Right hindlimb (tissue), 1 donor: Measurements from ENCODE around the gene RGS9BP.
"Not testable (repeated sequence)": the region's sequence is repeated elsewhere in the genome, so short reads cannot be mapped to it uniquely, and the experiment has no call there.

Experiments
- DNase-seq: peaks from one replicate; pipeline ENCODE4 v3.0.0-alpha.2; 2018

The RGS9BP gene

DNA sequence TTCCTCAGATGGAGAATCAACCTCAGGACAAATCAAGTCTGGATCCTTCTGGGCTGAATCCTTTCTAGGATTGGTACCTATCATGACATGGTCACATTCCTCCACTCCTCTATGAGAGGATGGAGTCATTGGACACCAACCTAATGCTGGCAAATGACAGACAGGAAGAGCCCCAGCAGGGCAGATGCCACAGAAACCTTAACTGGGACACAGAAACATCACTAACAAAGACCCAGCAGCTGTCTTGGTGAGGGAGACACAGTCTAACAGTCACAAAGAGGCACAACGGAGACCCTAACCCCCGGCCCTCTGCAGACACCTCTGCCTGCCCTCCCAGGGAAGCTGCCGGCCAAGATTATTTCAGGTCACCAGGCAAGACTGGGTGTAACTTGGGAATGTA is 2.8 kb upstream of the RGS9BP start:
- DNase-seq, result no peak

DNA sequence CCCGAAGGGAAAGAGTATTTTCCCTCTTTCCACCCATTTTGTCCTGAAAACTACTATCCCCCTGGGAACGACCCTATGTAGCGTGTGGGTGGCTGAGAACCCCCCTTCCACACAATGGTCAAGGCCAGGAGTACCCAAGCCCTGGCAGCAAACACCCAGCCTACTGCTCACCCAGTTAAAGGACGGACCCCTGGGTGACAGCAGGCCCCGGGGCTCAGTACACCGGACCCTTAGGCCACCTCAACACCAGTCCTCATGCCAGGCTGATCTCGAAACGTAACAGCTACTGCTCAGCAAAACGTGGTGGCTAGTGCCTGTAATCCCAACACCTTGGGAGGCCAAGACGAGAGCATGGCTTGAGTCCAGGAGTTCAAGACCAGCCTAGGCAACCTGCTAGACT is 2.1 kb upstream of the RGS9BP start:
- DNase-seq, result no peak

DNA sequence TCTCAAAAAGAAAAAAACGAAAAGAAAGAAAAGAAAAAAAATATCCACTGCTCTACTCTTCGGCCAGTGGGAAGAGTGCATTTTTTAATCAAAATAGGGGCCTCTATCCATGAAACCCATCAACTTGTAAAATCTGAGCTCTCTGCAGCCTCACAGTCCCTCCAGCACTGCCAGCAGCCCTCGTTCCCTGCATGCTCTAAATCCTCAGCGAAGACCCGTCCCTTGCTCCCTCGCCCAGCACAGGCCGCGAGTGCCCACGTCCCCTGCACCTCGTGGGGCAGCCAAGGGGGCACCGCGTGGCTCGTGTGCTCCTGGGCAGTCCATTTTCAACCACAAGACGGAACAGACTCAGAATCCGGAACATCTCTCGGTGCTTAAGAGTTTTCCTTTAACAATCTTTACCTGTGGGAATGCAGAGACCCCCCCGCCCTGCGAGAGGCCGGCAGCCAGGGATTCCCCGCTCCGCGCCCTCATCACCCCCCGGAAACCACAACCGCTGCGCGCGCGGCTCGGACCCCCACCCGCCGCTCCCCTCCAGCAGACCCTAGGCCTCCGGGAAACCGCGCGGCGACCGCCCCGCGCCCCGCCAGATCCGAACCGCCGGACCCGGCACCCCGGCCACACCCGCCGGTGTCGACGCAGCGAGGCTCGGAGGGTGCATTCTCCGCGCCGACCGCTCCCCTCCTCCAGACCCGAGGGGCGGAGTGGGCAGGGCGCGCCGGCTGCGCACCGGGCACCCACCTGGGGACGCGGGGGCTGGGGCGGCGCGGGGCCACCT is 1.3 kb upstream of the RGS9BP start:
- no peak for DNase-seq

DNA sequence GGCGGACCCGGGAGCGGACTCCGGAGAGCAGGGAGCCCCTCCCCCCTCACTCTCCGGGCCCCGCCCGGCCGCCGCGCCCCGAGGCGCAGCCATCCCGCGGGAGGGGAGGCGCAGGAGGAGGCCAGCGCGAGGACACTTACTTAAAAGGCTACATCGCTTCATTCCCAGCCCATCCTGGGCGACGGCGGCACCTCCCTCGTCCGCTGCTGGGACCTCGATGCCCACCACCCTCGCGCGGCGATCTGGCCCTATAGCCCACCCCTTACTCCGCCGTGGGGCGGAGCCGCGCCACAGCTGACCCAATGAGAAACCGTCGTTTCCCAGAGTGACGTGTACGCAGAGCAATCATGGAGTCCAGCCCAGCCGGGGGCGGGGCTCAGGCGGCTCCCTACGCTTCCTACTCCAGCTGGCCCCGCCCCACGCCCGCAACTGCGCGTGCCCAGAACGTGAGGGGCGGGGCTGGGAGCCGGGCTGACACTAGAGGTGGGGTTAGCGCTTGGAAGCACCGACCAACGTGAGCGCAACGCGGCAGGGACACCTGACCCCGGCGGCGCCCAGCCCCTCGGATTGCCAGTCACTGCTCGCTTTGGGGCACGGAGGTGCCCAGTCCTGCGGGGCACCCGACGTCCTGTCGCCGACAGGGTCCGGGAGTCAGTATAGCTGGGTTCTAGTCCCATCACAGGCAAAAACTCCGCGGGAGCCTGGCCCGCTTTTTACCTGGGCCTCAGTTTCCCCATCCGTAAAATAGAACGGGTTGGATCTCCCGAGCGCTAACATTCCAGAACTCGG is 523 bp upstream of the RGS9BP start, which contains the start of gene ANKRD27:
Gene ANKRD27 (minus strand): TSS at position 250 of the 789 bp plus-strand sequence. CDS start 16,165 bp downstream, outside the sequence.
- DNase-seq, result peak; percentile 99

DNA sequence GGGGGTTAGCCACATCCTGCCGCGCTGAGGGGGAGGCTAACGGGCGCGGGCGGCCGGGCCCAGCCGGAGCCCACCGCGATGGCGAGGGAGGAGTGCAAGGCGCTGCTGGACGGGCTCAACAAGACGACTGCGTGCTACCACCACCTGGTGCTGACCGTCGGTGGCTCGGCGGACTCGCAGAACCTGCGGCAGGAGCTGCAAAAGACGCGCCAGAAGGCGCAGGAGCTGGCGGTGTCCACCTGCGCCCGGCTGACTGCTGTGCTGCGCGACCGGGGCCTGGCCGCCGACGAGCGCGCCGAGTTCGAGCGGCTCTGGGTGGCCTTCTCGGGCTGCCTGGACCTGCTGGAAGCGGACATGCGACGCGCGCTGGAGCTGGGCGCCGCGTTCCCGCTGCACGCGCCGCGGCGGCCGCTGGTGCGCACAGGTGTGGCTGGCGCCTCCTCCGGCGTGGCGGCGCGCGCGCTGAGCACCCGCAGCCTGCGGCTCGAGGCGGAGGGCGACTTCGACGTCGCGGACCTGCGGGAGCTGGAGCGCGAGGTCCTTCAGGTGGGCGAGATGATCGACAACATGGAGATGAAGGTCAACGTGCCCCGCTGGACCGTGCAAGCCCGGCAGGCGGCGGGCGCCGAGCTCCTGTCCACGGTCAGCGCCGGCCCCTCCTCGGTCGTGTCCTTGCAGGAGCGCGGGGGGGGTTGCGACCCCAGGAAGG is 692 bp downstream of the RGS9BP start:
- no peak for DNase-seq

DNA sequence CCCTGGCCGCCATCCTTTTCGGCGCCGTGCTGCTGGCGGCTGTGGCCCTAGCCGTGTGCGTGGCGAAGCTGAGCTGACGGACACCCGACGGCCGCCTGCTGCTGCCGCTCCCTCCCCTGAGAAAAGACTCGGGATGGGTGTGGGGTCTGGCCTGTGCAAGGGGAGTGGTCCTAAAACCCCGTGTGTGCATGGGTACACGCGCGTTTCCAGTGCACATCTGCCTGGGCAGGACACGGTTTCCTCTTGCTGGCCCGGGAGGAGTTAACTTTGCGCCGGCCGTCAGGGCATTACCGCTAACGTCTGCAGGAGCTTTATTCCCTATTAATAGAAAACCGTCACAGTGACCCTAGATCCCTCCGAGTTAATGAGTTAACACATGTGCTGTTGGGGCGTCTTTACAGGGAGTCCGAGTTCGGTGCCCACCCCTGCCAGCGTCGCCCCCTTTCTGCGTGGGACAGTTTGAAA is 1.3 kb downstream of the RGS9BP start:
- DNase-seq, result no peak

DNA sequence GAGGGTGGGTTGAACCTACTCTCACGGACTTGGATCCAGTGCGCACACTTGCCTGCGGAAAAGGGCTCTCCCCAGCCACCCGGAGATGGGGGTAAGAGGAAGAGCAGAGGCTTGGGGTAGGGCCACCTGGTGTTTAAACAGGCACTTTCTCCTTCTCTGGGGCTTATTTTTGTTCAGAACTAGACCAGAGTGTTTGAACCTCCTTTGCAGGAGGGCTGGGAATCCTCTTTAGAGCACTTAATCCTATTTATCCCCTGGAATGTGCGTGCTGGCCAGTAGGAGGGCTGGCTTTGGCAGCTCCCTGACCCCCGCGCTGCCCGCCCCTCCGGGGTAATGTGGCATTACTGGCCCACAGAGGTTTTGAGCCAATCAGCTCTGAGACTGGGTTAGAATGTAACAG is 2.0 kb downstream of the RGS9BP start:
- peak; percentile 47 for DNase-seq

DNA sequence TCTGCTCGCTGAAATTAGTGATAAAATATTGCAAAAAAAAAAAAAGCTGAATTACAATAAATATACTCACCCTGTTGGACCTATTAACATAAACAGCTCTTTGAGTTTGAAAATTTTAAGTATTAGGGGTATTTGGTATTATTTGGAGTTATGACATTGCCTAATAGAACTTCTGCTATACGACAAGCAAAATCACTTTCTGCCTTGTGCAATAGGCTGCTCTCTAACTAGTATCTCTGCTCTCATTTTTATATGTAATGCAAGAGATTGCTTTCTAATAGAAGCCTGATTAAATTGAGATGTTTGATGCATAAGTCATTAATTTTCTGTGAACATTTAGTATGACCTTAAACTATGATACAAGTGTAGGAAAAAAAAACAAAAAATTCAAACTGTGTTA is 5.3 kb downstream of the RGS9BP start:
- no peak for DNase-seq

DNA sequence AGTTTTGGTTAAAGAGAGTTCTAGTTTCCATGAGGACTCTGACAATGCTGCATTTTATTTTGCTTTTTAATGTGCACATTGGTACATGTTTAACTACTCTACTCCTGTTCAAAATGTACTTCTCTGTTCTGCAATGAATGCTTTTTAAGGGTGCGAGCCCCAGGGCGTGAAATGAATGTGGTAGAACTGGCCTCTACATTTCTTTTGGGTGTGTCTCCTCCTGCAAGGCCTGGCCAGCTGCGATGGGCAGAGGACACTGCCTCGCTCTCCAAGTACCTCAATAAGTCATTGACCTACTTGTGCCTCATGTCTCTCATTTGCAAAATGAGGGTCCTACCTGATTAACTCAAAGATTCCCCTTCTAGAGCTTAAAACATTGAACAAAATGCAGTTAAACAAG is 6.7 kb downstream of the RGS9BP start:
- DNase-seq, result no peak

DNA sequence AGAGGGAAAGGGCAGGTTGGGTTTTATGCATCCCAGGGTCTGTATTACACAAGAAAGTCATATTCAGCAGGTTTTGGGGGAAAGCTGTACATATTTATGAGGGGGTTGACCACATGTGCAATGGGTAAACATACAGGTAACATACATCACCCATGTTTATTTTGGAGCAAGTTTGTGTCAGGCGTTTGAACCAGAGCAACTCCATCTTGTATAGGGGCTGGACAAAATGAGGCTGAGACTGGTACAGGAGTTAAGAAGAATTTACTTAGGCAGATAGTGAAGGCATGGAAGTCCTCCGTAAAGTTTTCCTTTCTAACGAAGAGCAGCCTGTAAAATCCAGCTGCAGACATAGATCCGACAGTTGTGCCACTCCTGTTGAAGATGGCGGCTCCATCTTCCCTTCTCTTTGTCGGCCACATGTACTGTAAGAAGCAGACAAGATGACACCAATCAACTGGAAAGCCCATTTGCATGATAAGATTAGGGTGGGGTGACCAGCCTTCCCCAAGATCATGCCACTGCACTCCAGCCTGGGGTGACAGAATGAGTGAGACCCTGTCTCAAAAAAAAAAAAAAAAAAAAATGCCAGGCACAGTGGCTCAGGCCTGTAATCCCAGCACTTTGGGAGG is 11.3 kb downstream of the RGS9BP start:
- DNase-seq, result no peak

DNA sequence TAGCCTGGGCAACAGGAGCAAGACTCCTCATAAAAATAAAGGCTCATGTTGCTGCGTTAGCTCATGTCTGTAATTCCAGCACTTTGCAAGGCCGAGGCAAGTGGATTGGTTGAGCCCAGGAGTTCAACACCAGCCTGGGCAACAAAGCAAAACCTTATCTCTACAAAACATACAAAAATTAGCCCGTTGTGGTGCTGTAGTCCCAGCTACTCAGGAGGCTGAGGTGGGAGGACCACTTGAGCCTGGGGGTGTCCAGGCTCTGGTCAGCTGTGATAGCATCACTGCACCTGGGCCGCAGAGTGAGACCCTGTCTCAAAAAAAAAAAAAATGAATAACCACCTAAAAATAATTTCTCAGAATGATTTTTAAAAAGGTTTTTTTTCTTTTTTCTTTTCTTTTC is 12.0 kb downstream of the RGS9BP start:
- no peak for DNase-seq

DNA sequence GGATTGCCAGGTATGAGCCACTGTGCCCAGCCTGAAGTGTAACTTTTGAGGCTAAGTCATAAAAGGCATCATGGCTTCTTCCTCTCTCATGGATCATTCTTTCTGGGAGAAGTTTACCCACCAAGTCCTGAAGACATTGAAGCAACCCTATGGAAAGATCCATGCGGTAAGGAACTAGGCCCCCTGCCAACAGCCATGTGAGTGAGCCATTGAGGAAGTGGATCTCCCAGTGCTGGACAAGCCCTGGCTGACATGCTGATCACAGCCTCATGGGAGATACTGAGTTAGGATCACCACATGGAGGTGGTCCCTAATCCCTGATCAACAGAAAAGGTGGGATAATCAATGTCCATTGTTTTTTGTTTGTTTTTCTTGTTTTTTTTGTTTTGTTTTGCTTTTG is 12.7 kb downstream of the RGS9BP start:
- DNase-seq, result no peak

DNA sequence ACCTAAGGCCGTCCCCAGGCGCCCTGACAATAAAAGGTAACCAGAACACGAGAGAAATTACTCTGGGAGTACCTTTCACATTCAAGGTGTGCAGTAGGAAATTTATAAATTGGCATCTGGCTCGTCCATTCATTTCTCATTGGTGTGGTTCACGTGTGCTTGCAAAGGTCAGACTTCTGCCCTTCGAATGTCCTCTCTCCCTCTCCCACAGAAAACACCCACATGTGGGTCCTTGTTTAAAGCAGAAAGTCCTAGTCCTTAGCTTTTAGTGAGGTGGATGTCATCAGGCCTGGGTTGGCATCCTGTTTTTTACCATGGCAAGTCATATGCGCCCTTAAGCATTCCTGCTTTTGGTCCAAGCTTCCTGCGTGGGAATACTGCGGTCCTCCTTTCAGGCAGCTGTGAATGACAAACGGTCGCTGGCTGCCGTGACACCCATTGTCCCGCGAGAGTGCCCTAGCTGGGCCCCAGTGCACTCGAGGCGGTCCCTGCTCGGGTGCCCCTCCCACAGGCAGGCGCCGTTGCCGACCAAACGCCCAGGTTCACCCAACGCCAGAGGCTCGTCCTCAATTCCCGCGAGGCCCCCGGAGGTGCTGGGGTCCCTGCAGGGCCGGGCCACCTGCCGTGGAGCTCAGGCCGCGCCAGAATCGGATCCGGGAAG is 15.8 kb downstream of the RGS9BP start, which contains the start of gene NUDT19:
Gene NUDT19 (plus strand): TSS at position 531 of the 661 bp plus-strand sequence. CDS start 140 bp downstream, outside the sequence.
- peak; percentile 87 for DNase-seq

DNA sequence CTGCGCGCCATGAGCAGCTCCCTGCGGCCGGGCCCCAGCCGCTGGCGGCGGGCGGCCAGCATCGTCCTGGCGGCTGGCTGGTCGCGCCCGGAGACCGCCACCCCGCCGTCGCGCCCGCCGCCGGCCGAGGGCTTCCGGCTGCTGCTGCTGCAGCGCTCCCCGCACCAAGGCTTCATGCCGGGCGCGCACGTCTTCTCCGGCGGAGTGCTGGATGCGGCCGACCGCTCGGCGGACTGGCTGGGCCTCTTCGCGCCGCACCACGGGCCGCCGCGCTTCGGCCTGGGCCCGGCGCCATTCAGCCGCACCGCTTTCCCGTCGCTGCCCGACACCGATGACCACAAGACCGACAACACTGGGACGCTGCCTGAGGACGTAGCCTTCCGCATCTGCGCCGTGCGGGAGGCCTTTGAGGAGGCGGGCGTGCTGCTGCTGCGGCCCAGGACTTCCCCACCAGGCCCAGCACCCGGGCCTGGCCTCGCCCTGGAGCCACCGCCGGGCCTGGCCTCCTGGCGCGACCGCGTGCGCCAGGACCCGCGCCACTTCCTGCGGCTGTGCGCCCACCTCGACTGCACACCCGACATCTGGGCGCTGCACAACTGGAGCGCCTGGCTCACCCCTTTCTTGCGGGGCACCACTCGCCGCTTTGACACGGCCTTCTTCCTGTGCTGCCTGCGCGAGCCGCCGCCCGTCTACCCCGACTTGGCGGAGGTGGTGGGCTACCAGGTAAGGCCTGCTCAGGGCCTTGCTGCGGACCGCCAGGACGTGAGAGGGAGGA is 16.5 kb downstream of the RGS9BP start:
- DNase-seq, result peak; percentile 77

DNA sequence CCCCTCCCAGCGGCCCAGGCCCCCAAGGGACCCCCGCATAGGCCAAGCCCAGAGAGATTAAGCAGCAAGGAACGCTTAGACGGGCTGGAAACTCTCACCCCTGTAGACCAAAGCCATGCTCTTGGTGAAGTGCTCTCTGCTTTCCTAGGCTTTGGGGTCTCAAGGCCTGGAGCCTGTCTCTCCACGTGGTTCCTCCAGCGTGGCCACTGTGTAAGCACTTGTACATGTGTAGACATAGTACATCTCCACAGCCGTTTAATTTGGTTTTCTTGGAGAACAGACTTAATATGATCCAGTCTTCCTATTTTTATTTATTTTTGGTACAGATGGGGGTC is 17.0 kb downstream of the RGS9BP start:
- no peak for DNase-seq

DNA sequence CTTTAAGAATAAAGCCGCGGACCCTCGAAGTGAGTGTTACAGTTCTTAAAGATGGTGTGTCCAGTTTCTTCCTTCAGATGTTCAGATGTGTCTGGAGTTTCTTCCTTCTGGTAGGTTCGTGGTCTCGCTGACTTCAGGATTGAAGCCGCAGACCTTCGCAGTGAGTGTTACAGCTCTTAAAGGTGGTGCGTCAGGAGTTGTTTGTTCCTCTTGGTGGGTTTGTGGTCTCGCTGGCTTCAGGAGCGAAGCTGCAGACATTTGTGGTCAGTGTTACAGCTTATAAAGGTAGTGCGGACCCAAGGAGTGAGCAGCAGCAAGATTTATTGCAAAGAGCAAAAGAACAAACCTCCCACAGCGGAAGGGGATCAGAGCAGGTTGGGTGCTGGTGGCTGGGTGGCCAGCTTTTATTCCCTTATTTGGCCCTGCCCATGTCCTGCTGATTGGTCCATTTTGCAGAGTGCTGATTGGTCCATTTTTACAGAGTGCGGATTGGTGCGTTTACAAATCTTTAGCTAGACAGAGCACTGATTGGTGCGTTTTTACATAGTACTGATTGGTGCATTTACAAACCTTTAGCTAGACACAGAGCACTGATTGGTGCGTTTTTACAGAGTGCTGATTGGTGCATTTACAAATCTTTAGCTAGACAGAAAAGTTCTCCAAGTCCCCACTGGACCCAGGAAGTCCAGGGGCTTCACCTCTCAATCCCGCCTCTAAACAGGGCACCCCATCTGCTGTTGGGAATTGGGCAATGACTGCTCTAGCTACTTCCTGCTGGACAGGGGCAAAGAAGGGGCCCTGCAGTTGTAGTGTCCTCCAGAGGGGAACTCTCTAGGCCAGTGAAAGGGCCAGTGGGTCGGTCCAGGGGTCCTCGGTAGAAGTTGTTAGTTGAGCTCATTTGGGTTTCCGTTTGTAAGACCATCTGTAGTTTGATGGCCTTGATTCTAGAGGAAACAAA is 17.8 kb downstream of the RGS9BP start:
- not testable (repeated sequence) for DNase-seq

DNA sequence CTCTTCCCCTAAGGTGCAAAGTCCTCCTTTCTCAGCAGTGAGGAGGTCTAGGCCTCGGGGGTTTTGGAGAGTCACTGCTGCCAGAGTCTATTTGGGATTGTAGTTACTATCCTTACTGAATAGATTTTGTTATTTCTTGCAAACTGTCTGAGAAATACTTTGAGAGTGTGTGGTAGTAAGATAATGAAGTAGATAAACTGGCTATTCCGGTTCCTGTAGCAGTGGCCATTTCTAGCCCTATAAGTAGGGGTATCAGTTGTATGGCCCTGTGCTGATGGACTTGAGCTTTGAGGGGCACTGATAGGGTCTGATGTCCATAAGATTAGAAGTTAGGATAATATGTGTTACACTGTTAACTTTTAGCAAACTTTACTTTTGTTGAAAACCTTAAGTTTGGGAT is 18.7 kb downstream of the RGS9BP start:
- not testable (repeated sequence) for DNase-seq

DNA sequence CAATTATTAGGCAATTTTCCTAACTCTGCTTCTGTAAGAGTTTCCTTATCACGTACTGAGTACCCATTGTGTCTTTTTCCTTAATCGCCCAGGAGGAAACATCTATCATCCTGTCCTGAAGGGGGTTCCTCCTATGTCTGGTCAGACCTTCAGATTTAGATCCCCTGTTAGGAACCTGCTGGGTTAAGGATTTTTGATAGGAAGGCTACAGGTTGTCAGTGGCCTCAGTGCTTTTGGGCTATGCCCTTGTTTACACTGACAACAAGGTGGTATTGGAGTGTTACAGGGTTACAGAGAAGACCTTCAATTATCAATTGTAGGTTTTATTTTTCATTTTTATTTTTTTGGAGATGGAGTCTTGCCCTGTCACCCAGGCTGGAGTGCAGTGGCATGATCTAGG is 19.2 kb downstream of the RGS9BP start:
- DNase-seq, result not testable (repeated sequence)

DNA sequence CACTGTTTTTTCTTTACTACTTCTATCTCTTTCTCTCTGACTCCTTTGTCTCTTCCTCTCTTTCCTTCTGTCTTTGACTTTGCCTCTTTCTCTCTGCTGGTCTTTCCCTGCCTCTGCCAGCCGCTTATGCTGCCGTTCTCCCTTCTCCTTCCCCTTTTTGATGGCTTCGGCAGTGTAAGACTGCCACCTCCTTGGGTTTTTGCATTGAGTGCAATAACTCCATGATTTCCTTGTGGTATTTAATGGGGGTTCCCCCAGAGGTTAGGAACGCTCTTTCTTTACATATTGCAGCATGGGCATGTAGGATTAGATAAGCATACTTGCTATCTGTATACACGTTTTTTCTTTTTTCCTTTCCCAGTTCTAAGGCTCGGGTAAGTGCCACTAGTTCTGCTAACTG is 19.9 kb downstream of the RGS9BP start:
- not testable (repeated sequence) for DNase-seq

DNA sequence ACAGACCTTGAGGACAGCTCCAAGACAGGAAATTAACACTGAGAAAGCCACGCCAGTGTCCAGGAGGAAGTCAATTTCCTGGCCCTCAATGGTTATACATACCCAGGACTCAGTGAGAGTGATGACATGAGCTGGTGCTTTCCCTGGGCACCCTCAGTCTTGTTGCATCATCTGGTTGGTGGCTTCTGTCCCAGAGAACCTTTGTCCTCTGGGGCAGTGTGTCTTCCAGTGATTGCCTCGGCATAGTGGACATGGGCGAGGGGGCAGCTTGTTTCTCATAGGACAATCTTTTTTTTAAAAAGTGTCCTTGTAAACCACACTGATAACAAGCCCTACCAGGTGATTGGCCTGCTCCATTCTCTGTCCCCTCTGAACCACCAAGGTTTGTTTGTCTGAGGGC is 21.1 kb downstream of the RGS9BP start:
- not testable (repeated sequence) for DNase-seq
